ENCODE data around the gene RPH3AL. TPM values are rescaled to one million over a fixed set of nuclear protein-coding genes. Genes with fewer than 3 reads are reported as not detected.

RPH3AL gene
- total and polyA plus RNA-seq, 10 of the 15 experiments (the other 5 are each of a cell fraction or from before 2014, with no cell fraction given) = 0.04 to 1.2 (median 0.47) TPM; not detected in 2

DNA sequence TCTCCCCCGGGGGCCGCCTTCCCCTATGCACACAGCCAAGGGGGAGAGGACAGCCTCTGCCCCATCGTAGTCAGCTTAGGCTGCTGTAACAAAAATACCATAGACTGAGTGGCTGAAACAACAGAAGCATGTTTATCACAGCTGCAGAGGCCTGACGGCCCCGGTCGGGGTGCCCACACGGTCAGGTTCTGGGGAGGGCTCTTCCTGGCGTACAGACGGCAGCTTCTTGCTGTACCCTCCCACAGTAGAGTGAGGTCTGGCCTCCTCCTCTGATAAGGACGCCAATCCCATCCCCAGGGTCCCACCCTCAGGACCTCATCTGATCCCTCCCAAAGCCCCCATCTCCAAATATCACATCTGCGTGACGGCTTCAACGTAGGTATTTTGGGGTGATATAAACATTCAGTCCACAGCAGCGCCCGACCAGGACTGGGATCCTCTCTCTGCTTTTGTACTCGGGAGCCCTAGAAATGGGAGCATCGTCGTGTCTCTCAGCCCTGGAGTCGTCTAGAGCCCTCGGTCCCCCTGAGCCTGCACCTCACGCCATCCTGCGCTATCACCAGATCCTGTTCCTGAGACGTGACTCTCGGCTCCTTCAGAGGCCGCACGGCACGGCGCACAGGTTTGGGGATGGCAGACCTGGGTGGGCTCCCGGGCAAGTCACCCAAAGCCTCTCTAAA lies 67.8 kb downstream of the RPH3AL start:
- Histone ChIP-seq H3K9ac (ENCODE audit: control insufficient read depth, insufficient read depth, low read length) (no peak overlapping the region), H3K27me3 (replicated peaks in 1 of 2; ENCODE audit: control insufficient read depth in 2 of 2, insufficient read depth in 2 of 2, low read length in 1 of 2) (no peaks in the 10 kb centered on the region), H3K79me2 (ENCODE audit: control insufficient read depth, insufficient read depth, low read length) (no peaks in the 10 kb centered on the region), H2AFZ (ENCODE audit: control insufficient read depth, low read depth, low read length) (no peak overlapping the region), H4K20me1 (ENCODE audit: control insufficient read depth, insufficient read depth) (no peaks in the 10 kb centered on the region), H3K4me1 (ENCODE audit: control insufficient read depth, insufficient read depth, low read length) (no peaks in the 10 kb centered on the region), H3K9me3 (replicated peaks; ENCODE audit: control insufficient read depth, insufficient read depth, low read length) (no peaks in the 10 kb centered on the region), H3K4me2 (ENCODE audit: control insufficient read depth, insufficient read depth) (no peak overlapping the region), H3K27ac (ENCODE audit: control insufficient read depth, insufficient read depth) (no peak overlapping the region), H3K36me3 (ENCODE audit: control insufficient read depth in 2 of 2, insufficient read depth in 2 of 2, low read length in 1 of 2) (no peaks in the 10 kb centered on the region), H3K4me3 (no peak overlapping the region)
- SMC1A ChIA-PET (ENCODE audit: uncharacterized antibody, unreplicated experiment) = no interaction called here
- no peak for DNase-seq (ENCODE audit: low read depth, low spot score)
- 37% methylated on average over 29 of the region's 29 CpGs for WGBS (ENCODE audit: insufficient coverage, insufficient replicate concordance, low lambda C conversion rate, missing lambda C conversion rate)
- TF ChIP-seq, protein P1, sequence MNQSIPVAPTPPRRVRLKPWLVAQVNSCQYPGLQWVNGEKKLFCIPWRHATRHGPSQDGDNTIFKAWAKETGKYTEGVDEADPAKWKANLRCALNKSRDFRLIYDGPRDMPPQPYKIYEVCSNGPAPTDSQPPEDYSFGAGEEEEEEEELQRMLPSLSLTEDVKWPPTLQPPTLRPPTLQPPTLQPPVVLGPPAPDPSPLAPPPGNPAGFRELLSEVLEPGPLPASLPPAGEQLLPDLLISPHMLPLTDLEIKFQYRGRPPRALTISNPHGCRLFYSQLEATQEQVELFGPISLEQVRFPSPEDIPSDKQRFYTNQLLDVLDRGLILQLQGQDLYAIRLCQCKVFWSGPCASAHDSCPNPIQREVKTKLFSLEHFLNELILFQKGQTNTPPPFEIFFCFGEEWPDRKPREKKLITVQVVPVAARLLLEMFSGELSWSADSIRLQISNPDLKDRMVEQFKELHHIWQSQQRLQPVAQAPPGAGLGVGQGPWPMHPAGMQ (IDR thresholded peaks at IDR 0.05; ENCODE audit: borderline replicate concordance) = no peak
- no peak for ATAC-seq
- BruUV-seq (replicated peaks) = no TSS peak
- in situ Hi-C loops (cut with MboI) (no loop called here), intact Hi-C loops (cut with micrococcal nuclease; ENCODE audit: unreplicated experiment) (no loop called here)
- RAD21 ChIA-PET (ENCODE audit: unreplicated experiment) = no interaction called here
- no peak for FAIRE-seq
- CTCF ChIA-PET = no interaction called here
- POLR2A ChIA-PET = no interaction called here

DNA sequence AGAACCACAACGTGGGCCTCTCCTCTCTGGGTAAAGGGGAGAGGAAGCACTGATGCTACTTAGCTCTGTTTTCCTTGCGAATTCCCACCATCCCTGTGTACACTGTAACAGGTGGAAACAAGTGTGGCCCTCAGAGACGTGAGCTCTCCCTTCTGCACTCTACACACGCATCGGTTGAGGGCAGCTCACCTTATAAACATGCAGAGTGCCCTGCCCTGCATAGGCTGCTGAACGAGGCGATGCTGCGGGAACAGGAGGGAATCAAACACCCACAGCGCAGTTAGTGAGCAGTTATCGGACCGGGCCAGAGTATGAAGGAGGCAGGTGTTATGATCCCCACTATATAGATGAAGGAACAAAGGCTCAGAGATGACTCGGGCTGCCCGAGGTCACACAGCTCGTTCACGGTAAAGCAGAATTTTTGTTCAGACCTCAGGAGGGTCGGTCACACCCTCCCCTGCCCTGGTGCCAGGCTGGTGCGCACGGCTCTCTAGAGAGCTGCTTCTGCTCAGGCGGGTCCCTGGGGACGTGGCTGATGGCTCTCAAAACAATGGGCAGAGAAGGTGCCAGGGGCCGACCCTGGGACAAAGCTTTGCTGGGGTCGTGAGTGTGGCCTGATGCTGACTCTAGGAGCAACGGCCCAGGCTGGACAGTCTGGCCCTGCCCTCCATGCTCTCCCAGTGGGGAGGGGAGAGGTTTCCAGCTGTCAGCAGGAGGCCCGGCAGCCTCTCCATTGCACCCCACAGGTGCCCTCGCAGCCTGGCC lies 68.5 kb downstream of the RPH3AL start:
- in situ Hi-C loops (cut with MboI) = no loop called here
- 31% methylated on average over 25 of the region's 25 CpGs for WGBS (ENCODE audit: insufficient coverage, insufficient replicate concordance, low lambda C conversion rate, missing lambda C conversion rate)
- SMC1A ChIA-PET (ENCODE audit: uncharacterized antibody, unreplicated experiment) = no interaction called here
- no peaks in the 10 kb centered on the region for H3K9me3 ChIP-seq (replicated peaks; ENCODE audit: control insufficient read depth, insufficient read depth, low read length)
- no peak for FAIRE-seq
- H4K20me1 ChIP-seq (ENCODE audit: control insufficient read depth, insufficient read depth) = no peaks in the 10 kb centered on the region
- no peak for DNase-seq (ENCODE audit: low read depth, low spot score)
- no peak overlapping the region for H3K27ac ChIP-seq (ENCODE audit: control insufficient read depth, insufficient read depth)
- POLR2A ChIA-PET = no interaction called here
- H3K27me3 ChIP-seq (replicated peaks in 1 of 2; ENCODE audit: control insufficient read depth in 2 of 2, insufficient read depth in 2 of 2, low read length in 1 of 2) = no peaks in the 10 kb centered on the region
- BruUV-seq (replicated peaks) = no TSS peak
- RAD21 ChIA-PET (ENCODE audit: unreplicated experiment) = no interaction called here
- H3K36me3 ChIP-seq (ENCODE audit: control insufficient read depth in 2 of 2, insufficient read depth in 2 of 2, low read length in 1 of 2) = no peaks in the 10 kb centered on the region
- CTCF ChIA-PET = no interaction called here
- H2AFZ ChIP-seq (ENCODE audit: control insufficient read depth, low read depth, low read length) = no peak overlapping the region
- H3K4me1 ChIP-seq (ENCODE audit: control insufficient read depth, insufficient read depth, low read length) = no peaks in the 10 kb centered on the region
- H3K9ac ChIP-seq (ENCODE audit: control insufficient read depth, insufficient read depth, low read length) = no peak overlapping the region
- no peak overlapping the region for H3K4me3 ChIP-seq
- intact Hi-C loops (cut with micrococcal nuclease; ENCODE audit: unreplicated experiment) = no loop called here
- ATAC-seq = no peak
- H3K4me2 ChIP-seq (ENCODE audit: control insufficient read depth, insufficient read depth) = no peak overlapping the region
- no peaks in the 10 kb centered on the region for H3K79me2 ChIP-seq (ENCODE audit: control insufficient read depth, insufficient read depth, low read length)
- no peak for TF ChIP-seq POLR2AphosphoS2 (IDR thresholded peaks at IDR 0.05; ENCODE audit: low read depth, low read length)
- TF ChIP-seq GATAD2B (conservative IDR thresholded peaks at IDR 0.05; ENCODE audit: low read depth) = no peak
- TF ChIP-seq EP300 (IDR thresholded peaks at IDR 0.05; ENCODE audit: borderline replicate concordance in 1 of 2, control insufficient read depth in 1 of 2, low read depth in 2 of 2, low read length in 2 of 2) = no peak
- no peak for TF ChIP-seq MXI1 (IDR thresholded peaks at IDR 0.05; ENCODE audit: low read depth, low read length)
- no peak for TF ChIP-seq JUNB (IDR thresholded peaks at IDR 0.05)
- no peak for TF ChIP-seq KDM1A (IDR thresholded peaks at IDR 0.05; ENCODE audit: borderline replicate concordance)
- no peak for TF ChIP-seq STAT3 (IDR thresholded peaks at IDR 0.05; ENCODE audit: low read depth, low read length)
- TF ChIP-seq PML (IDR thresholded peaks at IDR 0.05; ENCODE audit: low read length) = no peak
- no peak for TF ChIP-seq SREBF1 (IDR thresholded peaks at IDR 0.05; ENCODE audit: low read length)
- TF ChIP-seq SMAD5 (IDR thresholded peaks at IDR 0.05; ENCODE audit: low read depth) = no peak
- TF ChIP-seq BCL11A (IDR thresholded peaks at IDR 0.05; ENCODE audit: low read depth, low read length) = no peak
- no peak for TF ChIP-seq EED (IDR thresholded peaks at IDR 0.05; ENCODE audit: low read depth)
- TF ChIP-seq RAD21 (IDR thresholded peaks at IDR 0.05; ENCODE audit: insufficient read depth, low read depth, low read length) = no peak
- TF ChIP-seq FOS (IDR thresholded peaks at IDR 0.05; ENCODE audit: borderline replicate concordance, extremely low read depth, insufficient read length) = no peak
- TF ChIP-seq DPF2 (IDR thresholded peaks at IDR 0.05) = no peak
- TF ChIP-seq IRF4 (IDR thresholded peaks at IDR 0.05; ENCODE audit: low read depth, low read length) = no peak
- TF ChIP-seq IKZF1 (conservative IDR thresholded peaks at IDR 0.05) = no peak
